Erythroblast (primary cell): Measurements from ENCODE around the gene BLTP3B.

ENCODE experiments used
- GATA1 ChIP-seq: IDR thresholded peaks from 2 replicates; pipeline ENCODE4 v1.6.1; 2011; ENCODE audit warnings: low read depth, mild to moderate bottlenecking, control low read depth, low read length, moderate library complexity
- POLR2A ChIP-seq: IDR thresholded peaks from 2 replicates; pipeline ENCODE4 v1.6.1; 2011; ENCODE audit warnings: mild to moderate bottlenecking, low read length

DNA sequence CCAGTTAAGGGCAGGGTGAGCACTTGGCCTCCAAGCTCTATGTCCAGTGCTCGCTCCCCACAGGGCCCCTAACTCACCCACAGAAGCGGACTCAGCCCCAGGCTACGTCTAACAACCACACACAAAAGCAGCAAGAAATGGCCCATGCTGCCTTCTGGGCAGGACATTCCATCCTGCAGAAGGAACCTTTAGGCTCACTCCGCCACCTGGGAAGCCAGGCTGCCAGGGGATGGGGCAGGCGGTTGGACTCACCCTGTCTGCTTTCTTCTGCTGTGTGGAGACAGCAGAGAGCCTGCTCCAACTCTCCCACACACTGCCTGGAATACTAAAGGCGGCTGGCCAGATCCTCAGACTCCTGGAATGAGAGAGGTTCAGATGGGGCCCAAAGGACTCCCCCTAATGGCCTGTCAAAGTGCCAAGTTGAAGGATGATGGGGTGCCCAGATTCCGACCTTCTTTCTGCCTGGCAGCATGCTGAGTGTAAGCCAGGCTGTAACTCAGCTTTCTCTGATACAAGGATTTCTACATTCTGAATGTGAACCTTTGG lies 27.7 kb upstream of the BLTP3B start:
- no peak for TF ChIP-seq POLR2A
- no peak for TF ChIP-seq GATA1
